Left lung (tissue), 10 donors: ENCODE data around the gene MAPKAPK3. TPM values are rescaled to one million over a fixed set of nuclear protein-coding genes. Genes with fewer than 3 reads are reported as not detected.
A peak's percentile ranks its signal among the peaks of the same experiment; 100 is the strongest.

Experiments used
- ATAC-seq: fragments of 200-7000 bp; cut with Tn5 transposase; one replicate; pipeline ENCODE4 v1.9.1; 2020; ENCODE audit warnings: moderate library complexity
- DNase-seq, 4 donors: peaks; one replicate each; pipeline ENCODE4 v3.0.0-alpha.2; 2013 to 2020
- H3K27ac ChIP-seq, 2 donors: fragments of 200-600 bp; sonication (generic) in 1 of 2; one replicate each; pipeline versions ENCODE4 v1.5.0 to v1.8.0; 2020 to 2021
- H3K27me3 ChIP-seq, 2 donors: fragments of 200-600 bp; sonication (generic) in 1 of 2; one replicate each; pipeline versions ENCODE4 v1.5.0 to v1.8.0; 2020 to 2021
- H3K36me3 ChIP-seq, 2 donors: fragments of 200-600 bp; sonication (generic) in 1 of 2; one replicate each; pipeline versions ENCODE4 v1.5.0 to v1.8.0; 2020 to 2021
- H3K4me1 ChIP-seq, 2 donors: fragments of 200-600 bp; one replicate each; pipeline ENCODE4 v1.8.0; 2021
- H3K4me3 ChIP-seq, 2 donors: fragments of 200-600 bp; sonication (generic) in 1 of 2; one replicate each; pipeline versions ENCODE4 v1.5.0 to v1.8.0; 2020 to 2021; ENCODE audit warnings: mild to moderate bottlenecking in 1 of 2
- H3K9me3 ChIP-seq, 2 donors: fragments of 200-600 bp; sonication (generic) in 1 of 2; one replicate each; pipeline versions ENCODE4 v1.5.0 to v1.8.0; 2020 to 2021
- intact Hi-C, 2 donors: fragments of 100-400 bp; cut with DNase I; formaldehyde crosslinking; loops; one replicate each; pipeline versions ENCODE4 v1.11.2 to v1.14.2; 2022
- polyA plus RNA-seq, 6 donors: library from polyadenylated mRNA; unstranded; fragments of 120-200 nt; gene quantifications; one replicate each; pipeline ENCODE4 v1.2.1, GENCODE V29; 2013; ENCODE audit not compliant: insufficient read length in 6 of 6
- total RNA-seq, 2 donors: library from RNA; stranded (reverse); fragmentation: NEBNext Ultra II Directional; extraction: Animal tissue kit (Norgen Biotek cat#: 25700); gene quantifications; one replicate each; pipeline ENCODE4 v1.2.1, GENCODE V29; 2021
- TF ChIP-seq, protein P1 (sequence below), 2 donors: fragments of 200-600 bp; sonication (generic) in 1 of 2; IDR thresholded peaks; one replicate each; pipeline versions ENCODE4 v1.5.0 to v1.8.0; 2021; ENCODE audit warnings: antibody characterized with exemption in 2 of 2
- donor health status: DM: no; HTN: yes; CAD: no.
- donor health status: DM: no; HTN: no; CAD: no.

MAPKAPK3 gene
- total and polyA plus RNA-seq, 8 donors, result 34.1 to 118 (median 37.0) TPM

DNA sequence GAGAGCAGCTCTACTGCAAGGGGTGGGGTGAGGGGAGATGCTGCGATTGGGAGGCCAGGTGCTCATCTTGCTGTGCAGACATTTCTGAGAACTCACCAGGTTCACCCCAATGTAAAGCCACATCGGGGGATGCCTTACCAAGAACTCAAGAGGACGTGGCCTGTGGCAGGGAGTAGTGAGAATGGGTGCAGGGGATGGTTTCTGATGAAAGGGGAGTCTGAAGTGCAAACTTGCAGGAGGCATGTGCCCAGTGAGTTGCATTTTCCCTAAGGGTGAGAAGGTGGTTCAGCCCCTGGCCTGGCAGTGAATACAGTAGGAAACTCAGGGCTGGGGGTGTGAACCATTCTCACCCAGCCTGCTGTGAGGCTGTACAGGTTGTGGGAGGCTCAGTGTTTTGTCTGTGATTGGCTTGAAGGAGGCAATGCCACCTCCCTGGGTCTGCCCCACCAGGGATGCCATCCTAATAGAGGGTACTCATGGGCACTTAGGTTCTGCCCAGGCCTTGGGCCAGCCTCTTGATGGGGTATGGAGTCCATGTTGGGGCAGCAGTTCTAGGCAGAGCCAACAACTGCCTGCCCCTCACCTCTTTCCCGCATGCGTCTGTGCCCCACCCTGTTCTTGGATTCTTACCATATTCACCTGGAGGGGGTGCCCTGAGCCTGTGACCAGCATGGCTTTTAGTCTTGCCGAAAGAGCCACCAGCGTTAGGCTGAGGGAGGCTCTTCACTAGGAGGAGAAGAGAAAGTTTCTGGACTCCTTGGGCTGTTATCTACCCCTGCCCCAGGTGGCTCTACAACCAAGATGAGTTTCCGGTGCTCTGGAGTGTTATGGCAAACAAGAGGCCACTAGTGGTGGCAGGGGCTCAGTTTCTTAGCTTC, 43.1 kb upstream of the MAPKAPK3 start:
- TF ChIP-seq, protein P1, sequence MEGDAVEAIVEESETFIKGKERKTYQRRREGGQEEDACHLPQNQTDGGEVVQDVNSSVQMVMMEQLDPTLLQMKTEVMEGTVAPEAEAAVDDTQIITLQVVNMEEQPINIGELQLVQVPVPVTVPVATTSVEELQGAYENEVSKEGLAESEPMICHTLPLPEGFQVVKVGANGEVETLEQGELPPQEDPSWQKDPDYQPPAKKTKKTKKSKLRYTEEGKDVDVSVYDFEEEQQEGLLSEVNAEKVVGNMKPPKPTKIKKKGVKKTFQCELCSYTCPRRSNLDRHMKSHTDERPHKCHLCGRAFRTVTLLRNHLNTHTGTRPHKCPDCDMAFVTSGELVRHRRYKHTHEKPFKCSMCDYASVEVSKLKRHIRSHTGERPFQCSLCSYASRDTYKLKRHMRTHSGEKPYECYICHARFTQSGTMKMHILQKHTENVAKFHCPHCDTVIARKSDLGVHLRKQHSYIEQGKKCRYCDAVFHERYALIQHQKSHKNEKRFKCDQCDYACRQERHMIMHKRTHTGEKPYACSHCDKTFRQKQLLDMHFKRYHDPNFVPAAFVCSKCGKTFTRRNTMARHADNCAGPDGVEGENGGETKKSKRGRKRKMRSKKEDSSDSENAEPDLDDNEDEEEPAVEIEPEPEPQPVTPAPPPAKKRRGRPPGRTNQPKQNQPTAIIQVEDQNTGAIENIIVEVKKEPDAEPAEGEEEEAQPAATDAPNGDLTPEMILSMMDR (IDR thresholded peaks at IDR 0.05), result no peak
- H3K9me3 ChIP-seq, result no peaks in the 10 kb centered on the region
- no peaks in the 10 kb centered on the region for H3K27me3 ChIP-seq
- ATAC-seq, result peak; percentile 20
- DNase-seq, result no peak
- peak overlapping the region; percentile 13 to 61 for H3K27ac ChIP-seq
- H3K4me1 ChIP-seq, result peaks cover 7 to 58% of the 10 kb centered on the region in 2 donors
- peaks cover 0 to 30% of the 10 kb centered on the region in 2 donors for H3K36me3 ChIP-seq
- intact Hi-C loops, result loop anchor here in 1 of 2 donors (2.0 kb wide), 1 partner anchor 41 kb away; no protein-coding TSS in a partner anchor
- no peak overlapping the region for H3K4me3 ChIP-seq

DNA sequence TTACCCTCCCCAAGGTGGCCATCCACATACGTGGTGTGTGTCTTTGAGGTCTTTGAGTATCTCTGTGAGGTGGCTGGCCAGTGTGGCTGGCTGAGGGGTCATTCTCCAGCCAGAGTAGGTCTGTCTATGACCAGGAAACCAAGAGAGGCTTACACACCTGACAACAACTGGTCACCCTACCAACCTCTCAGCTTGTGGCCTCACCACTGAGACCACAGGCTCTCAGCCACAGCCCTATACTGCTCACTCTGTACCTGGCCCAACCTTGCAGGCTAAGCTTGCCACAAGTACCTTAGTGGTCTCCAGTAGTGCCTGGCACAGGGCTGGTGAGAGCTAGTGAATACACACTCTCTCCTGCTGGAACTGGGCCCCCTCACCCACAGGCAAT, 42.5 kb upstream of the MAPKAPK3 start:
- intact Hi-C loops, result no loop called here
- H3K27ac ChIP-seq, result peak overlapping the region; percentile 13 to 61
- DNase-seq, result no peak
- H3K27me3 ChIP-seq, result no peaks in the 10 kb centered on the region
- H3K9me3 ChIP-seq, result no peaks in the 10 kb centered on the region
- no peak for ATAC-seq
- TF ChIP-seq, protein P1 (IDR thresholded peaks at IDR 0.05), result no peak
- H3K4me1 ChIP-seq, result peaks cover 7 to 57% of the 10 kb centered on the region in 2 donors
- H3K36me3 ChIP-seq, result peaks cover 0 to 37% of the 10 kb centered on the region in 2 donors
- no peak overlapping the region for H3K4me3 ChIP-seq

DNA sequence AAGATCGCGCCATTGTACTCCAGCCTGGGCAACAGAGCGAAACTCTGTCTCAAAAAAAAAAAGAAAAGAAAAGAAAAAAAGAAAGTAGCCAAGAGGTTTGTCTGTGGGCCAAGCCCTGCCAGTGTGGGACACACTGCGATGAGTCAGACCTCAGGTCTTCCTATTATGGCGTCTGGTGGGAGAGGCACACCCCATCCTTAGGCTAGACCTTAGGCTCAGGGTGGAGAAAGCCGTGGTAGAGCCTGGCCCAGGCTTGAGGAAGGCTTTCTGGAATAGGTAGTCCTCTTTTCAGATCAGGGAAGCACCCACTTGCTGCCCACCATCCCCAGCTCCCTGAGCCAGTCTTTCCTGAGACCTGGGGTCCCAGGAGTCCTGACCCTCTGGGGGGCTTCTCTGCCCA, 41.6 kb upstream of the MAPKAPK3 start:
- DNase-seq, result no peak
- H3K9me3 ChIP-seq, result no peaks in the 10 kb centered on the region
- H3K36me3 ChIP-seq, result peaks cover 0 to 46% of the 10 kb centered on the region in 2 donors
- peaks cover 2 to 49% of the 10 kb centered on the region in 2 donors for H3K4me1 ChIP-seq
- H3K27ac ChIP-seq, result no peak overlapping the region
- no peak overlapping the region for H3K4me3 ChIP-seq
- ATAC-seq, result no peak
- H3K27me3 ChIP-seq, result no peaks in the 10 kb centered on the region
- TF ChIP-seq, protein P1 (IDR thresholded peaks at IDR 0.05), result no peak
- intact Hi-C loops, result no loop called here

DNA sequence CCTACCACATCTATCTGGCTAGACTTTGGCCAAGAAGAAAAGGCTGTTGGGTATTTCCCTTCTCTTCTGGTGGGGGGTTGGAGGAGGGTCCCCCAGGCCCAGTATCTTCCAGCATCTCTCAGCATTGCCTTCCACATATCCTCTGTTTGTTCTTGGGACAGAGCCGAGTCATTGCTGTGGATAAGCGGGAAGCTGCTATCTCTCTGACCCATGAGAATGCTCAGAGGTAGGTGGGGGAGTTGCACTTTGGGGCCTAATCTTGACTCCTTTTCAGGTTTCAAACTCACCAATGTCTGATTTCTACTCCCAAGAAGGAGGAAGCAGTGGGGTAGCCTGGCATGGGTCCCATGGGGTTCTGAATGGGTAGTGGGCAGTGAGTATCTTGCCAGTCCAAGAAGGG, 39.6 kb upstream of the MAPKAPK3 start:
- ATAC-seq (no peak), DNase-seq (no peak)
- Histone ChIP-seq H3K27me3 (no peaks in the 10 kb centered on the region), H3K36me3 (peaks cover 0 to 60% of the 10 kb centered on the region in 2 donors), H3K4me3 (no peak overlapping the region), H3K4me1 (peaks cover under 1 to 45% of the 10 kb centered on the region in 2 donors), H3K9me3 (no peaks in the 10 kb centered on the region), H3K27ac (no peak overlapping the region)
- intact Hi-C loops, result no loop called here
- TF ChIP-seq, protein P1 (IDR thresholded peaks at IDR 0.05), result no peak

DNA sequence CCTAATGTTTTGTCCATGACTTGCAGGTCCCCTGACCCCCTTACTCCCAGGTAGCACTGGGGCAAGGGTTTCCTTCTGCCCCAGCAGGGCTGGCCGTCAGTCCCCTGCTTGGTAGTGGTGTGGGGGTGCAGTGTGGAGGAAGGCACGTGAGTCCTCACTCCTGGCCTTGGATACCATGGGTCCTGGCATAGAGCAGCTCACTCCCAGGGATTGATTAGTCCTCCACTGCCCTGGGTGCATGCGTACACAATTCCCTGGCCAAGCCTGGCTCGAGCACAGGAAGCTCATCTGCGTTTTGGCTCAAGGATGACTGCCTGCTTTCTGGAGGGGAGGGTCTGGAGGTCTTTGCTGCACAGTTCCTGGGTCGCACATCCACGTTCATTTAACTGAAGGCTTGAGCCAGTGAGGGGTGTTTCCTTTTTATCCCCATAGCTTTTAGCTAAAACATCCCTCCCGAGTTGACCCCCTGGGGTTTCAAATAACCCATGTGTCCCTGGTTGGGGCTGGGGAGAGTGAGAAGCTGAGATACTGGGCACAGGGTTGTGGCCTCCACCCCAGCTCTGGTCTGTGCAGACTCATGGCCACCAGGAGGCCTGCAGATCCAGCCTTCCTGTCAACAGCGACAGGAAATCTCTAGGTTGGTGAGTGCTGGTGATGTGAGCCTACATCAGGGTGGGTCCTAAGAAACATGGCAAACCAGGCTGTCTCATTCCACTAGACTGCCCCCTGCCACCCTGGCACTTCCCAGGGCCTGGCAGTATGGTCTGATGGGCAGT, 36.1 kb upstream of the MAPKAPK3 start:
- Histone ChIP-seq H3K9me3 (no peaks in the 10 kb centered on the region), H3K4me3 (no peak overlapping the region), H3K27ac (no peak overlapping the region), H3K36me3 (peaks cover 0 to 60% of the 10 kb centered on the region in 2 donors), H3K4me1 (peaks cover 4 to 41% of the 10 kb centered on the region in 2 donors), H3K27me3 (no peaks in the 10 kb centered on the region)
- TF ChIP-seq, protein P1 (IDR thresholded peaks at IDR 0.05), result no peak
- intact Hi-C loops, result no loop called here
- DNase-seq, result no peak
- no peak for ATAC-seq
